ENCODE results near the gene SERPINB11.

DNA sequence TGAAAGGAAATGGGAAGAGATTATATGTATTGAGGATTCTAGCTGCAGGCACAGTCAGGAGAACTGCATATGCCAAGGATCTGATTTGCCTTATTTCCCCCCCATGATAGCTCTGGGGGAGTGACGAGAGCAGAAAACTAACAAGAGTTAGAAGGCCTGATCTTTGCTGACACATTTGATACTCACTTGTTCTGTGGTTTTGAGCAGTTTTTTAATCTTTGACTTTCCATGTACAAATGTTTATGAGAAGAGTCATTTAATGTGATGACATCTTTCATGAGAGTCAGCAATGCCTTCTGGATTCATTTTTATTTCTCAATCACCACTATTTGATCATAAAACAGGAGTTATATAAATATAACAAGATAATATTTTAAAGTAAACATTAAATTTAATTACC, 59.8 kb downstream of the SERPINB11 start:
- TF ChIP-seq, protein P1, sequence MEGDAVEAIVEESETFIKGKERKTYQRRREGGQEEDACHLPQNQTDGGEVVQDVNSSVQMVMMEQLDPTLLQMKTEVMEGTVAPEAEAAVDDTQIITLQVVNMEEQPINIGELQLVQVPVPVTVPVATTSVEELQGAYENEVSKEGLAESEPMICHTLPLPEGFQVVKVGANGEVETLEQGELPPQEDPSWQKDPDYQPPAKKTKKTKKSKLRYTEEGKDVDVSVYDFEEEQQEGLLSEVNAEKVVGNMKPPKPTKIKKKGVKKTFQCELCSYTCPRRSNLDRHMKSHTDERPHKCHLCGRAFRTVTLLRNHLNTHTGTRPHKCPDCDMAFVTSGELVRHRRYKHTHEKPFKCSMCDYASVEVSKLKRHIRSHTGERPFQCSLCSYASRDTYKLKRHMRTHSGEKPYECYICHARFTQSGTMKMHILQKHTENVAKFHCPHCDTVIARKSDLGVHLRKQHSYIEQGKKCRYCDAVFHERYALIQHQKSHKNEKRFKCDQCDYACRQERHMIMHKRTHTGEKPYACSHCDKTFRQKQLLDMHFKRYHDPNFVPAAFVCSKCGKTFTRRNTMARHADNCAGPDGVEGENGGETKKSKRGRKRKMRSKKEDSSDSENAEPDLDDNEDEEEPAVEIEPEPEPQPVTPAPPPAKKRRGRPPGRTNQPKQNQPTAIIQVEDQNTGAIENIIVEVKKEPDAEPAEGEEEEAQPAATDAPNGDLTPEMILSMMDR (IDR thresholded peaks at IDR 0.05), result no peak
- TF ChIP-seq POLR2A (IDR thresholded peaks at IDR 0.05), result no peak
